Dedifferentiated amniotic fluid mesenchymal stem cell (primary cell): ENCODE measurements around the gene IL17C.

Experiments
- DNase-seq: peaks from one replicate; pipeline ENCODE4 v3.0.0-alpha.2; 2016; ENCODE audit errors: extremely low spot score

Gene IL17C

GRCh38 chr16:88627531-88628411 lies 10.6 kb upstream of the IL17C start:
- DNase-seq, result no peak

- no peak for DNase-seq
These were observed 9.8 kb upstream of the IL17C start for GRCh38 chr16:88628512-88628974.

- DNase-seq, result no peak
These were observed 8.5 kb upstream of the IL17C start for GRCh38 chr16:88629835-88630234.

GRCh38 chr16:88630433-88630832 lies 7.9 kb upstream of the IL17C start:
- no peak for DNase-seq

GRCh38 chr16:88630941-88631340 lies 7.4 kb upstream of the IL17C start:
- DNase-seq, result no peak

GRCh38 chr16:88631384-88631783 lies 7.0 kb upstream of the IL17C start:
- no peak for DNase-seq

GRCh38 chr16:88631920-88632586 lies 6.3 kb upstream of the IL17C start:
- no peak for DNase-seq

GRCh38 chr16:88632587-88632930 lies 5.8 kb upstream of the IL17C start:
- no peak for DNase-seq

- DNase-seq, result no peak
These were observed 4.7 kb upstream of the IL17C start for GRCh38 chr16:88633684-88634140.

- peak; percentile 23 for DNase-seq
These were observed 4.0 kb upstream of the IL17C start for GRCh38 chr16:88634141-88634993.

GRCh38 chr16:88634994-88635670 lies 3.2 kb upstream of the IL17C start:
- no peak for DNase-seq

- no peak for DNase-seq
These were observed 2.6 kb upstream of the IL17C start for GRCh38 chr16:88635671-88636319.

- no peak for DNase-seq
These were observed 1.7 kb upstream of the IL17C start for GRCh38 chr16:88636488-88637265.

- DNase-seq, result no peak
These were observed 1.1 kb downstream of the IL17C start for GRCh38 chr16:88639231-88640038.

GRCh38 chr16:88640039-88640495 lies 1.7 kb downstream of the IL17C start:
- no peak for DNase-seq

- DNase-seq, result no peak
These were observed 2.3 kb downstream of the IL17C start for GRCh38 chr16:88640498-88641247.

- DNase-seq, result no peak
These were observed 4.7 kb downstream of the IL17C start for GRCh38 chr16:88642881-88643643.

- DNase-seq, result no peak
These were observed 5.2 kb downstream of the IL17C start for GRCh38 chr16:88643644-88643932.
